ENCODE measurements around the gene SYNRG.

GRCh38 chr17:37546302-37546701 is 62.9 kb downstream of the SYNRG start:
- no peak for TF ChIP-seq USF2 (IDR thresholded peaks at IDR 0.05; ENCODE audit: borderline replicate concordance, low read depth, low read length)
- TF ChIP-seq POLR2AphosphoS5 (IDR thresholded peaks at IDR 0.05; ENCODE audit: low read depth, low read length) = no peak
- TF ChIP-seq CTCF (IDR thresholded peaks at IDR 0.05) = no peak
- TF ChIP-seq YY1 (IDR thresholded peaks at IDR 0.05; ENCODE audit: low read depth) = no peak
- TF ChIP-seq TAF1 (IDR thresholded peaks at IDR 0.05; ENCODE audit: borderline replicate concordance, low read depth, low read length) = no peak
- TF ChIP-seq RAD21 (IDR thresholded peaks at IDR 0.05; ENCODE audit: low read length) = no peak
- TF ChIP-seq PBX3 (IDR thresholded peaks at IDR 0.05) = 0 out of 2 replicates have a peak, but pooled peaks have one; percentile 11

Measured in SK-N-SH (cell line).